ENCODE results near the gene BRD1. TPM values are rescaled to one million over a fixed set of nuclear protein-coding genes. Genes with fewer than 3 reads are reported as not detected.
A peak's percentile ranks its signal among the peaks of the same experiment; 100 is the strongest.

Gene BRD1
- 79.3 and 92.1 TPM in 2 replicates for polyA plus RNA-seq
- 75.0 and 81.1 TPM in 2 replicates for polyA minus RNA-seq

- H4K20me1 ChIP-seq (ENCODE audit: insufficient read depth), result peaks cover 26% of the 10 kb centered on the region
- H3K36me3 ChIP-seq (ENCODE audit: insufficient read depth, low read length), result peaks cover 10% of the 10 kb centered on the region
- H3K79me2 ChIP-seq (replicated peaks; ENCODE audit: insufficient read depth, low read length), result peaks cover 44% of the 10 kb centered on the region
- H2AFZ ChIP-seq (ENCODE audit: low read depth, low read length), result peak within 1 kb of the TSS; percentile 36
- no peak for TF ChIP-seq RAD21 (conservative IDR thresholded peaks at IDR 0.05)
- peaks cover 4% of the 10 kb centered on the region for H3K9me3 ChIP-seq (ENCODE audit: low read length)
- H3K27me3 ChIP-seq (ENCODE audit: insufficient read depth, low read depth, low read length), result no peaks in the 10 kb centered on the region
- no peaks in the 10 kb centered on the region for H3F3A ChIP-seq (ENCODE audit: insufficient read depth, low read length, poor library complexity, severe bottlenecking)
- peak within 1 kb of the TSS; percentile 93 for H3K9ac ChIP-seq (ENCODE audit: low read length)
- H3K4me2 ChIP-seq (ENCODE audit: low read length), result peak within 1 kb of the TSS; percentile 96
- no peaks in the 10 kb centered on the region for H3K9me2 ChIP-seq (ENCODE audit: insufficient read depth, low read length)
- peak within 1 kb of the TSS; percentile 93 for H3K27ac ChIP-seq (ENCODE audit: low read length)
- H3K4me3 ChIP-seq (ENCODE audit: low read length), result peak within 1 kb of the TSS; percentile 88
These were observed at the start of gene BRD1 for GRCh38 chr22:49827853-49828598. Gene BRD1, minus strand, starts transcription at chr22:49827873. Its CDS starts 3,556 bp downstream, at chr22:49824317.

DNA sequence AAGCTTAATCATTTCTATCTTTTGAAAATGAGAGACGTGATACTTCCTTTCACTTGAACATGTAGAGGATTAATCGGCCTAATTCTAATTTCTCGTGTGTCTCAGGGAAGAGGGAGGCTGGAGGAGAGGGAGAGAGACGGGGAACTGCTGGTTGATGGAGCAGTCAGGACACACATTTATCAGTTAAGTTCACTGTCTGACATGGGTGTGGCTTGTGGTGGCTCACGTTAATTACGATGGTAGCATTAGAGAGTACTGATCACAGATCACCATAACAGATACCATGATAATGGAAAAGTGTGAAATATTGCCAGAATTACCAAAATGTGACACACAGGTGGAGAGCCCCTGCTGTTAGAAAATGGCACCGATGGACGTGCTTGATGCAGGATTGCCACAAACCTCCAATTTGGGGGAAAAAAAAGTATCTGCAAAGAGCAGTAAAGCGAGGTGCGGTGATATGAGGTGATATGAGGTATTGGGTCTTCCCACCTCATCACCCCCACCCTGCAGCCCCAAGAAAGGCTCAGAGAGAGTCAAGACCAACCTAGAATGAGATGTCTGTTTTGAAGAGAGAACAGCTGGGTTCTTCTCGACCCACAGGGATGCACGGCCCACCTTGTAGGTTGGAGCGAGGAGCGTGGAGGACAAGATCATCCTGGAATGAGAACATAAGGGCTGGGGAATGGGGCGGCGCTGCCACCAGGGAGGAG is 45.7 kb upstream of the BRD1 start:
- H3K9me2 ChIP-seq (ENCODE audit: insufficient read depth, low read length), result no peaks in the 10 kb centered on the region
- H4K20me1 ChIP-seq (ENCODE audit: insufficient read depth), result no peaks in the 10 kb centered on the region

GRCh38 chr22:49872347-49872746 is 44.7 kb upstream of the BRD1 start:
- H3K79me2 ChIP-seq (replicated peaks; ENCODE audit: insufficient read depth, low read length), result peaks cover 84% of the 10 kb centered on the region
- H3K9me2 ChIP-seq (ENCODE audit: insufficient read depth, low read length), result no peaks in the 10 kb centered on the region
- no peak overlapping the region for H3K27ac ChIP-seq (ENCODE audit: low read length)
- no peaks in the 10 kb centered on the region for H4K20me1 ChIP-seq (ENCODE audit: insufficient read depth)
- TF ChIP-seq POLR2AphosphoS5 (IDR thresholded peaks at IDR 0.05) (no peak), RAD21 (conservative IDR thresholded peaks at IDR 0.05) (no peak), EZH2 (IDR thresholded peaks at IDR 0.05; ENCODE audit: borderline replicate concordance, insufficient read depth, low read length, poor library complexity, severe bottlenecking) (no peak)
- no peak overlapping the region for H2AFZ ChIP-seq (ENCODE audit: low read depth, low read length)
- no peak overlapping the region for H3K4me3 ChIP-seq (ENCODE audit: low read length)
- peaks cover 13% of the 10 kb centered on the region for H3K9me3 ChIP-seq (ENCODE audit: low read length)
- H3K9ac ChIP-seq (ENCODE audit: low read length), result no peak overlapping the region
- no peak overlapping the region for H3K4me2 ChIP-seq (ENCODE audit: low read length)
- no peaks in the 10 kb centered on the region for H3K36me3 ChIP-seq (ENCODE audit: insufficient read depth, low read length)
- no peaks in the 10 kb centered on the region for H3K27me3 ChIP-seq (ENCODE audit: insufficient read depth, low read depth, low read length)
- H3F3A ChIP-seq (ENCODE audit: insufficient read depth, low read length, poor library complexity, severe bottlenecking), result no peaks in the 10 kb centered on the region

More for the DNA sequence above, 45.7 kb upstream of the BRD1 start:
- peaks cover 82% of the 10 kb centered on the region for H3K79me2 ChIP-seq (replicated peaks; ENCODE audit: insufficient read depth, low read length)
- no peak overlapping the region for H3K4me3 ChIP-seq (ENCODE audit: low read length)
- H3K4me2 ChIP-seq (ENCODE audit: low read length), result no peak overlapping the region
- H3K9ac ChIP-seq (ENCODE audit: low read length), result no peak overlapping the region
- no peak overlapping the region for H3K27ac ChIP-seq (ENCODE audit: low read length)
- H3F3A ChIP-seq (ENCODE audit: insufficient read depth, low read length, poor library complexity, severe bottlenecking), result no peaks in the 10 kb centered on the region
- no peaks in the 10 kb centered on the region for H3K27me3 ChIP-seq (ENCODE audit: insufficient read depth, low read depth, low read length)
- peaks cover 7% of the 10 kb centered on the region for H3K9me3 ChIP-seq (ENCODE audit: low read length)
- TF ChIP-seq EZH2 (IDR thresholded peaks at IDR 0.05; ENCODE audit: borderline replicate concordance, insufficient read depth, low read length, poor library complexity, severe bottlenecking) (no peak), POLR2AphosphoS5 (IDR thresholded peaks at IDR 0.05) (no peak)
- TF ChIP-seq, protein P1, sequence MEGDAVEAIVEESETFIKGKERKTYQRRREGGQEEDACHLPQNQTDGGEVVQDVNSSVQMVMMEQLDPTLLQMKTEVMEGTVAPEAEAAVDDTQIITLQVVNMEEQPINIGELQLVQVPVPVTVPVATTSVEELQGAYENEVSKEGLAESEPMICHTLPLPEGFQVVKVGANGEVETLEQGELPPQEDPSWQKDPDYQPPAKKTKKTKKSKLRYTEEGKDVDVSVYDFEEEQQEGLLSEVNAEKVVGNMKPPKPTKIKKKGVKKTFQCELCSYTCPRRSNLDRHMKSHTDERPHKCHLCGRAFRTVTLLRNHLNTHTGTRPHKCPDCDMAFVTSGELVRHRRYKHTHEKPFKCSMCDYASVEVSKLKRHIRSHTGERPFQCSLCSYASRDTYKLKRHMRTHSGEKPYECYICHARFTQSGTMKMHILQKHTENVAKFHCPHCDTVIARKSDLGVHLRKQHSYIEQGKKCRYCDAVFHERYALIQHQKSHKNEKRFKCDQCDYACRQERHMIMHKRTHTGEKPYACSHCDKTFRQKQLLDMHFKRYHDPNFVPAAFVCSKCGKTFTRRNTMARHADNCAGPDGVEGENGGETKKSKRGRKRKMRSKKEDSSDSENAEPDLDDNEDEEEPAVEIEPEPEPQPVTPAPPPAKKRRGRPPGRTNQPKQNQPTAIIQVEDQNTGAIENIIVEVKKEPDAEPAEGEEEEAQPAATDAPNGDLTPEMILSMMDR (IDR thresholded peaks at IDR 0.05; ENCODE audit: poor library complexity, severe bottlenecking), result no peak
- no peak overlapping the region for H2AFZ ChIP-seq (ENCODE audit: low read depth, low read length)
- H3K36me3 ChIP-seq (ENCODE audit: insufficient read depth, low read length), result no peaks in the 10 kb centered on the region

- Histone ChIP-seq H3K27ac (ENCODE audit: low read length) (no peak overlapping the region), H4K20me1 (ENCODE audit: insufficient read depth) (no peaks in the 10 kb centered on the region), H3K27me3 (ENCODE audit: insufficient read depth, low read depth, low read length) (no peaks in the 10 kb centered on the region), H3K9me2 (ENCODE audit: insufficient read depth, low read length) (no peaks in the 10 kb centered on the region), H3K4me2 (ENCODE audit: low read length) (no peak overlapping the region), H3F3A (ENCODE audit: insufficient read depth, low read length, poor library complexity, severe bottlenecking) (no peaks in the 10 kb centered on the region), H2AFZ (ENCODE audit: low read depth, low read length) (no peak overlapping the region), H3K36me3 (ENCODE audit: insufficient read depth, low read length) (no peaks in the 10 kb centered on the region), H3K79me2 (replicated peaks; ENCODE audit: insufficient read depth, low read length) (peaks cover 85% of the 10 kb centered on the region), H3K9ac (ENCODE audit: low read length) (no peak overlapping the region), H3K9me3 (ENCODE audit: low read length) (peaks cover 15% of the 10 kb centered on the region), H3K4me3 (ENCODE audit: low read length) (no peak overlapping the region)
- TF ChIP-seq TAF1 (IDR thresholded peaks at IDR 0.05; ENCODE audit: low read depth) (no peak), EP300 (conservative IDR thresholded peaks at IDR 0.05; ENCODE audit: poor library complexity, severe bottlenecking) (no peak), REST (IDR thresholded peaks at IDR 0.05; ENCODE audit: borderline replicate concordance) (no peak), RAD21 (conservative IDR thresholded peaks at IDR 0.05) (no peak), SMC3 (conservative IDR thresholded peaks at IDR 0.05; ENCODE audit: poor library complexity) (no peak), EZH2 (IDR thresholded peaks at IDR 0.05; ENCODE audit: borderline replicate concordance, insufficient read depth, low read length, poor library complexity, severe bottlenecking) (no peak), MXI1 (conservative IDR thresholded peaks at IDR 0.05; ENCODE audit: poor library complexity, severe bottlenecking) (no peak), POLR2AphosphoS5 (IDR thresholded peaks at IDR 0.05) (no peak)
These were observed 43.8 kb upstream of the BRD1 start for GRCh38 chr22:49871482-49871881.

Data from neural cell (in vitro differentiated cells).